Prostate gland (tissue), 2 donors: Measurements from ENCODE around the gene KPNA1.

Source experiments
- CTCF ChIP-seq, 4 experiments: fragments of 200-600 bp in 2 of 4; fragments of 450-650 bp in 2 of 4; sonication (generic) in 2 of 4; IDR thresholded peaks; 1 replicate in 3 of 4; 2 replicates in 1 of 4; pipeline ENCODE4 v1.5.1; 2016 to 2019; ENCODE audit warnings: antibody characterized with exemption in 4 of 4, mild to moderate bottlenecking in 2 of 4, moderate library complexity in 2 of 4
- POLR2A ChIP-seq: fragments of 450-650 bp; IDR thresholded peaks from one replicate; pipeline ENCODE4 v1.6.1; 2016; ENCODE audit warnings: antibody characterized with exemption, mild to moderate bottlenecking

- TF ChIP-seq POLR2A: no peak
- no peak for TF ChIP-seq CTCF (IDR thresholded peaks at IDR 0.05)
Measured at GRCh38 chr3:122405015-122405414, 109.7 kb downstream of the KPNA1 start.
